Duodenal mucosa (tissue), 2 donors: ENCODE results near the gene FAR2.
A peak's percentile ranks its signal among the peaks of the same experiment; 100 is the strongest.

ENCODE experiments used
- H3K27ac ChIP-seq: one replicate; pipeline ENCODE4 v1.7.0; 2013; ENCODE audit warnings: low read depth, low read length
- H3K27me3 ChIP-seq, 2 donors: one replicate each; pipeline ENCODE4 v1.7.0; 2013; ENCODE audit warnings: low read length in 2 of 2, control low read depth in 1 of 2; ENCODE audit not compliant: insufficient read depth in 2 of 2, control insufficient read depth in 1 of 2
- H3K36me3 ChIP-seq, 2 donors: one replicate each; pipeline ENCODE4 v1.7.0; 2013; ENCODE audit warnings: low read length in 2 of 2, control low read depth in 1 of 2; ENCODE audit not compliant: insufficient read depth in 2 of 2, control insufficient read depth in 1 of 2
- H3K4me1 ChIP-seq, 2 donors: one replicate each; pipeline ENCODE4 v1.7.0; 2013; ENCODE audit warnings: low read length in 2 of 2, control low read depth in 1 of 2; ENCODE audit not compliant: insufficient read depth in 2 of 2, control insufficient read depth in 1 of 2
- H3K4me3 ChIP-seq, 2 donors: one replicate each; pipeline ENCODE4 v1.7.0; 2013; ENCODE audit warnings: low read length in 2 of 2, low read depth in 1 of 2
- H3K9ac ChIP-seq, 2 donors: one replicate each; pipeline ENCODE4 v1.7.0; 2013; ENCODE audit warnings: low read length in 2 of 2, low read depth in 1 of 2
- H3K9me3 ChIP-seq, 2 donors: one replicate each; pipeline ENCODE4 v1.7.0; 2013; ENCODE audit warnings: low read length in 2 of 2, control low read depth in 1 of 2; ENCODE audit not compliant: control insufficient read depth in 1 of 2

FAR2 gene

DNA sequence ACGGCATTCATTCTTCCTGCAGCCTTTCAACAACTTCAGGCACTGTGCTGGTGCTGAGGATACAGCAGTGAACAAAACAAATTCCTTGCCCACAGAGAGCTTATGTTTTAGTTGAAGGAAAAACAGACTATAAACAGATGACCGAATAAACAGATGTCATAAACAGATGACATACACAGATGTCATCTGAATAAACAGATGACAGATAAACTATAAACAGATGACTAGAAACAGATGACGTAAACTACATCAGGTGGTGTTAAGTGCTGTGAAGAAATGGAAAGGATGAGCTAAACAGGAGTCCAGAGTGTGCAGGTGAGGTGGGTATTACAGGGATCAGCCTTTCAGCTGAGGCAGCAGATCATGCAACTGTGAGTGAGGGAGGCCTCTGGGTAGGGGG, 80.9 kb downstream of the FAR2 start:
- H3K9me3 ChIP-seq = no peaks in the 10 kb centered on the region
- no peak overlapping the region for H3K4me3 ChIP-seq
- no peaks in the 10 kb centered on the region for H3K36me3 ChIP-seq
- H3K9ac ChIP-seq = no peak overlapping the region
- H3K27me3 ChIP-seq = no peaks in the 10 kb centered on the region
- H3K4me1 ChIP-seq = peaks cover 3 to 13% of the 10 kb centered on the region in 2 donors
- no peak overlapping the region for H3K27ac ChIP-seq

DNA sequence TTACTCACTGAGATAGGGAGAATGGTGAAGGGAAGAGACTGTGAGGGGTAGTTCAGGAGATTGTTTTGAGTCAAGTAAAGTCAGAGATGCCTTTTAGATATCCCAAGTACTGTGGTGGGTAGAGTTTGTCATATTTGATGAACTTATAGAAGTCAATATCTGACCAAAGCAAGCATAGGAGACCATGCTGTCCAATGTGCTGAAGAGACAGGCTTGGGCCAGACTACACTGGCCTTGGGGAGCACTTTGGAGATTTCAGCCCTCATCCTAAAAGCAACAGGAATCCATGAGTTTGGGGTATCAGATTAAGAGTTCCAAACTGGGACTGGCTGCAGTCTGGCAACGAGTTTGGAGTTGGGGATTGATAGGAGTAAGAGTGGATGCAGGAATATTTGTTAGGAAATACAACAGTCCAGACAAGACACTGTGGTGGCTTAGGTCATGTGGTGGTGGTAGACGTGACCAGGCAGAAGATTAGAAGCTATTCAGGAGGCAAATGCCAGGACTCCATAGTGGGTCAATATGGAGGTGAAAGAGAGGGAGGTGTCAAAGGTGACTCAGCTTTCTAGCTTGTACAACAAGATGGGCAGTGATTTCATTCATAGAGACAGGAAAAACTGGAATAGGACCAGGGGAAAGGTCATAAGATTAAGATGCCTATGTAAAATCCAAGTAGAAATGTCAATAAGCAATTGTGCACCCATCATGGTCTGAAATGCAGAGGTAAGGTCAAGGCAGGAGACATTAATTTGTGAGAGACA, 81.9 kb downstream of the FAR2 start:
- H3K4me1 ChIP-seq = peaks cover 0 to 6% of the 10 kb centered on the region in 2 donors
- no peak overlapping the region for H3K27ac ChIP-seq
- no peak overlapping the region for H3K4me3 ChIP-seq
- no peaks in the 10 kb centered on the region for H3K27me3 ChIP-seq
- H3K9me3 ChIP-seq = no peaks in the 10 kb centered on the region
- H3K9ac ChIP-seq = no peak overlapping the region
- H3K36me3 ChIP-seq = no peaks in the 10 kb centered on the region

DNA sequence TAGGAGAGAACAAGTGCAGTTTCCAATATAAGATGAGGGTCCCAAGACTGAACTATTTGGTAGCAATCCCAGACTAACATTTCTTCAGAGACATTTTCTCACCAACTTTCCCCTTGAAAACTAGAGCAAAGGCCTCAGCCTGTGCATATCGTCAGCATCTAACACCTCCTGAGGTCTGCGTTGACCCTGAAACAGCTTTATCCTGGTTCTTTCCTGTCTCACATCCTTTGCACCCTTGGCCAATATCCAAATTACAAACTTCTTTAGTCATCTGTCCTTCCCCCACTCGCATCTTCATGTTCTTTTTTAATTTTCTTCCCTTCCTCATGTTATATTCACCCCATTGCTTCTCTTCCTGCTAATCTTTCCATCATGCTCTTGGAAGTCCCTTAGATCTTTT, 83.0 kb downstream of the FAR2 start:
- Histone ChIP-seq H3K27me3 (no peaks in the 10 kb centered on the region), H3K4me1 (peaks cover 0 to 4% of the 10 kb centered on the region in 2 donors), H3K9ac (no peak overlapping the region), H3K36me3 (no peaks in the 10 kb centered on the region), H3K9me3 (no peaks in the 10 kb centered on the region), H3K27ac (no peak overlapping the region), H3K4me3 (no peak overlapping the region)

DNA sequence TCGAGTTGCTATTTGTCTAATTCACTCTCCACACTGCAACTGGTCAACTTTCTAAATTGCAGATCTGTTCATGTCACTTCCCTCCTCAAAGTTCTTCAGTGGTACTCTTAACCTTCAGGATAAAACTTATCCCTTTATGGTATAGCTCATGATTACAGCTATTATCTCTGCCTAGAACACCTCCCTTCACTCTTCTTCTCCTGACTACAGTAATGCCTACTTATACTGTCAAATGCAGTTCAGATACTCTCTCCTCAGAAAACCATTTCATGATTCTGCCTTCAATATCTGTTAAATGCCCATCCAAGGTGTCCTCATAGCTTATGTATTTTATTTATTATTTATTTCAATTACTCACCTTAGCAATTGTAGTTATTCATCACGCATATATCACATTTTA, 85.5 kb downstream of the FAR2 start:
- Histone ChIP-seq H3K4me3 (no peak overlapping the region), H3K4me1 (peaks cover 0 to 4% of the 10 kb centered on the region in 2 donors), H3K9me3 (no peaks in the 10 kb centered on the region), H3K27ac (no peak overlapping the region), H3K36me3 (no peaks in the 10 kb centered on the region), H3K9ac (no peak overlapping the region), H3K27me3 (no peaks in the 10 kb centered on the region)

DNA sequence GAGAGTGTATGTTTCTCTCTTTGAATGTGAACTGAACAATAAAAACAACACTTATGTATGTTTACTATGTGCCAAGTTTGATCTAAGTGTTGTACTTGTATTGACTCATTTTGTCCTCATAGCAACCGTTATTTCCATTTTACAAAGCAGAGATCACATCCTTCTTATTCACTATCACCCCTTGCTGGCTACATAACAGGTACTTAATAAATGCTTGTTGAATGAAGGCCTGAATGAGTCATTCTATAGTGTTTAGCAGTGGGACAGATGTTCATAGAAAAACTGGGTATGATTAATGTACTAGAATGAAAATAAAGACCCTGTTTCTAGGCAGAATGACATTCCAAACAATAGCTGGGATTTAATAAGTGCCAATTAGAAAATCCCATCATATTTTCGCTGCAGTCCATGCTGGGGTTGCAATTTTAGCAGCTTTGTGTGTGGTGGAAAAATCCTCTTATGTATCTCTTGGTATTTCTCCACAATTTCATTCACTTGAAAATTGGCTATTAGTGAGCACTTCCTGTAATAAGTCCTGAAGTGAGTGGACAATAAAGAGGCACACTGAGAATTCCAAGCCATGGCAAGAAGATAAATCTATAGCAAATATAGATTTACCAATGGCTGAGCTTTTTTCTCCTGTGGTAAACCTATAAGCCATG, 86.0 kb downstream of the FAR2 start:
- H3K27me3 ChIP-seq = no peaks in the 10 kb centered on the region
- no peaks in the 10 kb centered on the region for H3K9me3 ChIP-seq
- no peak overlapping the region for H3K27ac ChIP-seq
- H3K4me3 ChIP-seq = no peak overlapping the region
- H3K4me1 ChIP-seq = peaks cover 0 to 4% of the 10 kb centered on the region in 2 donors
- H3K9ac ChIP-seq = no peak overlapping the region
- no peaks in the 10 kb centered on the region for H3K36me3 ChIP-seq

DNA sequence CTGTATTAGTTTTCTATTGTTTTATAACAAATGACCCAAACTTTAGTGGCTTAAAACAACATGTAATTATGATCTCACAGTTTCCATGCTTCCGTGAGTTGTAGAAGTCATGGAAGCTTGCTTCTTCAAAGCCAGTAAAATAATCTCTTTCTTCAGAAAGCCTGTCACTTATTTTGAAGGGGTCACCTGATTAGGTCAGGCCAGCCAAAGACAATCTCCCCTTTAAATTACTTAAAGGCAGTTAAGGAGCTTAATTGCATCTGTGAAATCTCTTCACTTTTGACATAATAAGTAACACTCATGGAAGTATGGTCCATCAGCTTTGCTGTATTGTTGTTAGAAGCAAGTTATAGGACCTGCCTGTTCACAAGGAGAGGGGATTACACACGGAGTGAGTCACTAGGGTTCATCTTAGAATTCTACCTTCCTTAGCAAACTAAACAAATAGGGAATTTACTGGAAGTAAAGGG, 89.8 kb downstream of the FAR2 start:
- Histone ChIP-seq H3K4me3 (no peak overlapping the region), H3K9me3 (no peaks in the 10 kb centered on the region), H3K4me1 (peaks cover 17 to 28% of the 10 kb centered on the region in 2 donors), H3K9ac (no peak overlapping the region), H3K36me3 (no peaks in the 10 kb centered on the region), H3K27ac (no peak overlapping the region), H3K27me3 (no peaks in the 10 kb centered on the region)

DNA sequence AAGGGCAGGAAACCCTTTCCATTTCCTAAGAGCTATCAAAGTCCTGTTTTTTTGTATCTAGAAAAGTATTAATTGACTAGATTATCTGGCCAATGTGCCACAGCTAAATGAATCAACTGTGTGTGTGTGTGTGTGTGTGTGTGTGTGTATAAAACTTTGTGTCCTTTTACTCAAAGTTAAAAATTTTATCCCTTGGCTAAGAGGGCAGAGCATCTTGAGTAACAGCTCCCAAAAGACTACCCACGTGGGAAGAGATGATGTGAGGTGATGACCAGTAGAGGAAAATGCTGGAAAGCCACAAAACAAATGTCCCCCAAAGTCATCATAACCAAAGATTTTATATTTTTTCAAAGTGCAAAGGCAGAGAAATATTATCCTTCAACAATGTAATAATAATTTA, 90.3 kb downstream of the FAR2 start:
- no peaks in the 10 kb centered on the region for H3K9me3 ChIP-seq
- H3K4me3 ChIP-seq = no peak overlapping the region
- H3K27me3 ChIP-seq = no peaks in the 10 kb centered on the region
- peaks cover 17 to 33% of the 10 kb centered on the region in 2 donors for H3K4me1 ChIP-seq
- H3K27ac ChIP-seq = no peak overlapping the region
- H3K36me3 ChIP-seq = no peaks in the 10 kb centered on the region
- no peak overlapping the region for H3K9ac ChIP-seq

DNA sequence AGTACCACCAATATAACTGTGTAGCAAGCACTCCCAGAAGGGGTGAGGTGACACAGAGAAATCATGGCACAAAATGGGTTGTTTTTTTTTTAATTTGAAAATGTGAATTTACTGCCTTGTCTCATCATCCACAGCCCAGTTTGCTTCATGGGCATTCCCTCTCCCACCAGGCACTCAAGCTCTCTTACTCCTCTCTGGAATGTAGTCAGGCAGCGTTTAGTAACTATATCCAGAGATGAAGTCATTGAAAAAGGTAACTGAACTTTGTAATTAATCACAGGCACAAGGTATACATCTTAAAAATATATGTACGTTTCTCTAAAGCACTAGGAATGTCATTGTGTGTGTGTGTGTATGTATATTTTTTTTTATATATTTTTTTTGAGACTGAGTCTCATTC, 91.4 kb downstream of the FAR2 start:
- peaks cover 17 to 33% of the 10 kb centered on the region in 2 donors for H3K4me1 ChIP-seq
- no peak overlapping the region for H3K9ac ChIP-seq
- no peaks in the 10 kb centered on the region for H3K27me3 ChIP-seq
- no peak overlapping the region for H3K27ac ChIP-seq
- H3K36me3 ChIP-seq = no peaks in the 10 kb centered on the region
- H3K4me3 ChIP-seq = no peak overlapping the region
- no peaks in the 10 kb centered on the region for H3K9me3 ChIP-seq

DNA sequence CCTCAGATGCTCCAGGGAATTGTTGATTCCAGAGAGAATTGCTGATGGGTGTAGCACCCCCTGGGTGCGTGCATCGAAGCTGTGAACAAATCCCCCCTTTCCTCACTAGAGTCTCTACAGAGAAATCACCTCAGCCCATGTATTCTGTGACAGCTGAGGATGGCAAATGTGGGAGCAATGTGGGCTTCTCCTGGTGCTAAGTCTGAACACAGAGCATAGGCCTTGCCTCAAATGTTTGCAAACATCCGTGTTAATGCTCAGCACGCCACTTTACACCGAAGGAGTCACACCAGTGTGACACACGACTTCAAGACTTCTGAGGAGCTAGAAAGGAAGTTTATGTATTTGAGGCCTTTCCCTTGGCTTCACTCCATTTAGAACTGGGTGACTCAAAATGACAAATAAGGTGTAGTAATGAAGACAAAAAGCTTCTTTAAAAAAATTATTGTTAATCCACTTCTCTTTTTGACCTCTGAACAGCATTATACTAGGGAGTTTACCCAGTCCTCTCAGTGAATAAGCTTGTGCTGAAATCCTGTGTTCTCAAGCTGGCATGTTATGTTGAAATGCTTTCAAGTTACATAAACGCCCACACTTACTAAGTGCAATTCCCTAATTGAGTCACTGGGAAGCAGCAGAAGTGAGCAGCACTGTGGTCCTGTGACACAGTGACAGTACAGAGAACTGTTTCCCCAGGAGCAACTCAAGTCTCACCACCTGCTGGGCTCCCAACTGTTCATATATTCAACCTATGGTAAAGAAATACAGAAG, 92.9 kb downstream of the FAR2 start:
- H3K4me1 ChIP-seq = peaks cover 17 to 33% of the 10 kb centered on the region in 2 donors
- H3K27ac ChIP-seq = no peak overlapping the region
- H3K27me3 ChIP-seq = no peaks in the 10 kb centered on the region
- peak overlapping the region in 1 of 2 donors; percentile 33 for H3K9ac ChIP-seq
- H3K9me3 ChIP-seq = no peaks in the 10 kb centered on the region
- peak overlapping the region; percentile 7 to 20 for H3K4me3 ChIP-seq
- no peaks in the 10 kb centered on the region for H3K36me3 ChIP-seq

DNA sequence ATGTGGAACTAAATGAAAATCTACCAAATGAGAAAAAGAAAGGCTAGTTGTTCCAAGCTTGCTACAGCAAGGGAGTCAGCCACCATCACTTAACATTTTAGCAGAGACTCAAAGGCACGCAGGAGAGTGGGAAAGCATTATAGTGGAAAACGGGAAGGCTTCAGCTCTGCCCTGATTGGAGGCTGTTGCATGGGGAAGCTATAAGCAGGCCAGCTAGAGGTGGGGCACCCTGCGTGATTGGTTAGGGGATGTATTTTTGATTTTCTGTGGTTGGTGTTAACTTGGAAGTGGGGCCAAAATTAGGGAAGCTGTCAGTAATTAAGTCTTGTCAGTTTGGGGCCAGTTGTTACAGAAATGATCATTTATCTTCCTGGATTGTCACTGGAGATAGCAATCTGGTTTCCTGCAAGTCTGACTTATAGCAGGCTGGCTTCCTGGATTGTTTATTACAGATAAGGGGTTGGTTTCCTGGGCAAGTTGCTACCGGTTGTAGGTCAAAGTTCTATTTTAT, 93.9 kb downstream of the FAR2 start:
- no peak overlapping the region for H3K27ac ChIP-seq
- H3K9me3 ChIP-seq = no peaks in the 10 kb centered on the region
- H3K4me1 ChIP-seq = peaks cover 17 to 33% of the 10 kb centered on the region in 2 donors
- no peaks in the 10 kb centered on the region for H3K36me3 ChIP-seq
- H3K4me3 ChIP-seq = no peak overlapping the region
- H3K27me3 ChIP-seq = no peaks in the 10 kb centered on the region
- no peak overlapping the region for H3K9ac ChIP-seq
